AG08396 (cell line): Measurements from ENCODE around the gene GOLGA6L7.
A peak's percentile ranks its signal among the peaks of the same experiment; 100 is the strongest.
"Not testable (repeated sequence)": the region's sequence is repeated elsewhere in the genome, so short reads cannot be mapped to it uniquely, and the experiment has no call there.

Experiments used
- DNase-seq: peaks from one replicate; pipeline ENCODE4 v3.0.0; 2012; ENCODE audit warnings: low spot score, mixed read lengths

Gene GOLGA6L7

DNA sequence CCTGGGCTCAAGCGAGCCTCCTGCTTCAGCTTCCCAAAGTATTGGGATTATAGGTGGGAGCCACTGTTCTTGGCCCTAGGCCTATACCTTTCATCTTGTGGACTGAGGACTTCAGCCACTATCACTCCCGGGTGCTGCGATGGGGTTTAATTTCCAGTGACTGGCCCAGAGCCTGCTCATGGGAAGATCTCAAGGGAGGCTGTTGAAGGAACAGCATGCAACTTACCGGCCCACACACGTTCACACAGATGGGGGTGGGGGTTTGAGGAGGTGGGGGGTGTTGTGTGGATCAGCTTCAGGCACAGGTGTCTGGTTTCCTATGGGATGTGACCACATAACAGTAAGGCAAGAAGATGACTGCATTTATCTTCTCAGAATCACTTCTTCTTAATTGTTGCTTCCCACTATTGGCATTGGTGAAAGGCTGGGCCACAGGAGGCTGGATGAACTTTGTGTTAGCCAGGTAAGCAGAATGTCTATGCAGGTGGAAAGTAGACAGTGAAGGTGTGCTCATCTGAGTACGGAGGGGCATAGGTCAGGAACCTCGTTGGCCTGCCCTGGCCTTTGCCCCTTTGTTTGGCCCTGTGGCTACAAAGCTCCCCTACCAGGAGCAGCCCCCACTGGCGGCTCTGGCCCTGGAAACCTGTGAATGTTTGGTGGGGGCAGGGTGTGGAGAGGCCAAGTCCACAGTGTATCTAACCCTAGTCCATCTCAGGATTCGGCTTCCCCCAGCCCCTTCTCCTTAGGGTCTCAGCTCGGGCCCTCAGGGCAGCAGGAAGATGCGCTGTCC, 35.9 kb upstream of the GOLGA6L7 start:
- no peak for DNase-seq

DNA sequence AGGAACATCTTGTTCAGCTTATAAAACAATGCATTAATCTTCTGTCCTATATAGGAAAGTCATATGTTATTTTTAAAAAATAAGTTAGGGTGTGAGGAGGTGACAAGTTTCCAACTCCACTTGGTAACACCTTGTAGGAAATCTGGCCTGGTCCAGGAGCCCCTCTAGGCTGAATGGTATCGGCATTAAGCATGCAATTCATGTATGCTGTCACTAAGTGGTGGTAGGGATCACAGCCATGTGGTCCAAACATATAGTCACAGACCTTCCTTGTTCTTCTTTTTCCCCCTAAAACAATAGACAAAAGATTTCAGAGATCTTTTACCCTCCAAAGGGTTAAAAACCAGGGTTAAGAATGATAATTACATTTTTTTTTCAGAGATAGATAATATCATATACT, 33.2 kb upstream of the GOLGA6L7 start:
- DNase-seq = no peak

DNA sequence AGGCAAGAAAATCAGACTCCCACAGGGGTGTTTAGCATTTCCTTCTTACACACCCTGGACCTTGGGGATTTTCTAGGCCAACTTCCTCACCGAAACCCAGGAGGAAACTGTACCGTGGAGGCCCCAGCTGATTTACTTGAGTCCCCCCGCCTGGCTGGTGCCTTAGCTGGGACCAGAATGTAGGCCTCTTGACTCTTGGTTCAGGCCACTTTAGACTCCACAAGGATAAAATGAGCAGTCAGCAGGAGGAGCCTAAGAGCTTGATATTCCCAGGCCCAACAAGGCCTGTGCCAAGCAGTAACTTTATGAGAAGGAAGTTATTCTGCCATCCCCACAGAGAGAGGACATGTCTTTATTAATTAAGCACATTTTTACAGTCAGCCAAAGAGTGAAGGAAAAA, 32.7 kb upstream of the GOLGA6L7 start:
- DNase-seq = peak; percentile 45

DNA sequence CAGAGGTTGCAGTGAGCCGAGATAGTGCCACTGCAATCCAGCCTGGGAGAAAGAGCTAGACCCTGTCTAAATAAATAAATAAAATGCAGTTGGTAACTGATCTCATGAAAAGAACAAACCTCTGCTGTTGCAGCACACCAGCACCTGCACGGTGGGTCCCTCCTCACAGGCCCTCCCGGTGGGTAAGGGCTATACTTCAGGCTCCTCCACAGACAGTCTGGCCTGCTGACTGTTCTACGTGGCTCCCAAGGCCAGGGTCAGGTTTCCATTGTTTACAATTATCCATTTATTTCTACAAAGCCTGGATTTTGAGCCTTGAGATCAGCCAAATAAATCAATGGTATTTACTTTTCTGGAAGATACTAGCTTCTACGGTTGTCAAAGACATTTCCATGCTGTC, 32.2 kb upstream of the GOLGA6L7 start:
- no peak for DNase-seq

DNA sequence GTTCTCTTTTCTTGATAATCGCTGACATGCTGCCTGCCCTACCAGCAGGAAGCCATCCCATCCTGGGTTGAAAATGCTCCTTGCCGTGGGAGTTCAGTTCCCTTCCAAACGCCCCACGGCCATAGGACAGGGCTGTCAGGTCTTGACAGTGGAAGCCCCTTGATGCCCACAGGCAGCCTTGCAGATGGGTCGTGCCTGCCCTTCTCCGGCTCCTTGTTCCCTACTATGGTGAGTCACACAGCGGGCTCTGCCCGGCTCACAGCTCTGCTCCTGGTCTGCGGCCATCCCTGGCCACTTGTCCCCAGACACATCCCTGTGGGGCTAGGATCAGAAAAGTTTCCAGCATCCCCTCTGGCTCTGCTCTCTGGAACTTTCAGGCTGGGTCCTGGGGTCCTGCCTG, 31.1 kb upstream of the GOLGA6L7 start:
- DNase-seq = no peak

DNA sequence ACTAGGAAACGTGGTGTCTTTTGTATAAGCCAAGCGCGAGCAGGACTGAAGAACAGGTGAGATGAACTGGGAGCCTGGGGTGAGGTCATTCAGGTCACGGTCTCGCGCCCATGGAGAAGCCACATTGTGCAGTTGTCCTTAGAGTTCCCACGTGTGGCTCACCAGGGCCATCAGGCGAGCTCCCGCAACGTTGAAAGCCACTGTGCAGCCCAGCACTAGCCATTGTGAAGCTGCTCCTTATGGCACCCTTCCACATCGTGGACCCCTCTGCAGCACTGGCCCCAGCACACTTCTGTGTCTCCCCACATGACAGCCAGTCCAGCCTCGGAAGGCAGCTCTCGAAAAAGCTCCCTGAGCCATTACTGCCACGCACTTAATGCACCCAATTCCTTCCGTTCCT, 29.8 kb upstream of the GOLGA6L7 start:
- no peak for DNase-seq

DNA sequence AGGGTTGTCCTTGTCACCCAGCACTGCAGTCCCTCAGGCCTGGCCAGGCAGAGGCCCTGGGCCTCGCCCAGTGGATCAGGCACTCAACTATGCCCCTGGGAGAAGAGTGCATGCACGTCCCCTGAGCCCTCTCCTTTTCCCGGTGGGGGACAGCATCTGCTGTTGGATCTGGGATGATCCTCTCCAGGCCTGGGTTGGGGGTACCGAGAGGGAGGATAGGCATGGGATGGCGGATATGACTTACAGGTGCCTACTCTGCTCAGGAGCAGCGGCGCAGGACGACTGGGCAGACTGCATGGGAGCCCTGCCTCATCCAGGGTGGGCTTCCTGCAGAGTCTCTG, 28.4 kb upstream of the GOLGA6L7 start:
- DNase-seq = no peak

DNA sequence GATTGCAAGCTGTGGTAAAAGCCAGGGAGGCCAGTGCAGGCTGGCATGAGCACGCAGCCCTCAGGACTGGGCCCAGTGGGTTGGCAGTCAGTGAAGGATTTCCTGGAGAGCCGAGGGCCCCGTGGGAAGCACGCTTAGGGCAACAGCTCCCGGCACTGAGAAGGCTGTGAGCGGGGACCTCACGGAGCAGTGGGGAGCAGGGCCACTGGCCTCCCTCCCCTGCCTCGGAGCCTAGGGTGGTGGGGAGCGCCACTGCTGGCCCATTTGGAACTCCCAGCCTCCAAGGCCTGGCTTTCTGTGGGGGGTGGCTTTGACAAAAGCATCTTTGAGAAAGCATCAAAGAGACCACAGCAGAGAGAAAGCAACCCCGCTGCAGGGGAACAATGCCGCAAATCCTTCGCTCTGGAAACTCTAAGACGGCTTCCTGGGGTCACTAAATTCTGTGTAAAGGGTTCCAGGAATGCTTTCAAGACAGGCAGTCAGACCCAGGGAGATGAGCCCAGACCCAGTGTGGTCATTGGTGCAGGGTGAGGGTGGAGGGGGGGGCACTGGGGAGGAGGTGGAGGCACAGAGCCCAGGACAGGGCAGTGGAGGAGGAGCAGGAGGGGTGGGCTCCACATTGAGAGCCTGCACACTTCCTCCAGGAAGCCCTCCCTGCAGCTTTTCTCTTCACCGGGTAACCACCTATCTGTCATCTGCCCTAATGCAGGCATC, 27.8 kb upstream of the GOLGA6L7 start:
- DNase-seq = no peak

DNA sequence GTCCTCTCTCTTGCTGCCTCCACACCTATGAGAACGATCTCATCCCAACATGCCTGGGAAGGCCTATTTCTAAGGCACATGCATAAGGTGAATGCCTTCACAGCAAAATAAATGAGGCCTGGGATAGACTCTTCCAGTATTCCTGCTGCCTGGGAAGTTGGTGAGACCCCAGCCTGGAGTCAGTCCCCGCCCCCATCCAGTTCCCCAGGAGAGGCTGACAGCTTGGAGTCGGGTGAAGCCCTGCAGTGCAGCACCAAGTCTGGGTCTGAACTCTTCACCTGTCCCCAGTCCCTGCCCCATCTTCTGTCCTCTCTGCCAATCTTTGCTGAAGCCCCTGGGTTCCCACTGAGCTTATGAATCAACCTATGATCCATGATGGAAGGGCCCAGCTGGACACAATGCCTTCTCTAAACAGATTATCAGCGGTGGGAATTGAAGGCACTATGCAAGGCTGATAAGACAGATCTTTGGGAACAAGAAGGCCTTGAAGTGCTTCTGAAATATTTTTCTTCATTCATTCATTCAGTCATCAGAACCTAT, 27.1 kb upstream of the GOLGA6L7 start:
- DNase-seq = no peak

DNA sequence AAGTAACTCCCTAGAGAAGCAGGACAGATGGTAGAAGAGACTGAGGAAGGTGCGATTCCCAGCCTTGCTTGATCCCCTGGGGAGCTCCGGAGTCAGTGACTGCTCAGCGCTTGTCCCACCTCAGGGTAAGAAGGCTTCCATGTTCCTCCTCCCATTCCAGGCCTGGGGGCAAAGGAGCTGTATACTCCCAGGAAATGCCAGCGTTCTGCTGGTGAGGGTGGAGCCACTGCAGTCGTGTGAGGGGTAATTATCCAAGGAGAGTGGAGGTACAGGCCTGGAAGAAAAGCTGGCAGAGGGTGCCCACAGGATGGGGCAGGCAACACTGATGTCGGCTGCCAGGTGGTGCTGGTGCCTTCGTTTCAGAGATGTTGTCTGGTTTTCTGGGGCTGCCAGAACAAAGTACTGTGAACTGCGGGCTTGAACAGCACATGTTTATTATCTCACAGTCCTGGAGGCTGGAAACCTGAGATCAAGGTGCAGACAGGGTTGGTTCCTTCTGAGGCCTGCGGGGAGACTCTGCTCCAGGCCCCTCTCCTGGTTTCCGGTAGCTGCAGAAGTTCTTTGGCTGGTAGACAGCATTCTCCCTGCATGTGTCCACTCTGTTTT, 25.2 kb upstream of the GOLGA6L7 start:
- DNase-seq = no peak

DNA sequence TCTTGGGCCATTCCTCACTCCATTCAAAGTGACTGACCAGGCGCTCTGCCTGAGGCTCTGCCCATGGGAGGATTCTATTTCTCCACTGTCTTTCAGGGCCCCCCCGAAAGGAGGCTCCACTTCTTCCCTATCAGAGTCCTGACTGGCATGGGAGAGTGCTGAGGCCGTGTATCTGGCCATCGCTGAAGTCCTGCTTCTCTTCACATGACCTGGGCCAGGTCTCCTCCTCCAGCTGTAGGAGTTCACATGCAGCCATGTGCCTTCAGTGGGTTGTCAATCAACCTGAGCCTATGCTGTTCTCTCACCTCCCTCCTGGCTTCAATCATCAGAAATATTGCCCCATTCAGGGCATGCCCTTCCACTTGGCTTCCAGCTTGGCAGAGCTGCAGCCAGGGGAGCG, 24.6 kb upstream of the GOLGA6L7 start:
- DNase-seq = no peak

DNA sequence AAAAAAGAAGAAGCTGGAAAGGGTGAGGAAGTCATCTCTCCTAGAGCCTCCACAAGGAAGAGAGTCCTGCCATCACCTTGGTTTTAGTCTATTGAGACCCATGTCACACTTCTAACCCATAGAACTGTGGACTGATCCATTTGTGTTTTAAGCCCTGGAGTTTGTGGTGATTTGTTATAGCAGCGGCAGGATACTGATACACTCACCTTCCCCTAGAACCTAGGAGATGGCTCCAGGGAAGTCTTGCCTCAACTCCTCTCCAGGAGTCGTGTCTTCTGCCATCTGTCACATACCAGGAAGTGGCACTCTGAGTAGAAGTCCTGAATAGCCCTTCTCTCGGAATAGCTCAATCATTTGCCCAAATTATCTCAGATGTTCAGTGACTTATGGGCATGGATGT, 22.7 kb upstream of the GOLGA6L7 start:
- no peak for DNase-seq

DNA sequence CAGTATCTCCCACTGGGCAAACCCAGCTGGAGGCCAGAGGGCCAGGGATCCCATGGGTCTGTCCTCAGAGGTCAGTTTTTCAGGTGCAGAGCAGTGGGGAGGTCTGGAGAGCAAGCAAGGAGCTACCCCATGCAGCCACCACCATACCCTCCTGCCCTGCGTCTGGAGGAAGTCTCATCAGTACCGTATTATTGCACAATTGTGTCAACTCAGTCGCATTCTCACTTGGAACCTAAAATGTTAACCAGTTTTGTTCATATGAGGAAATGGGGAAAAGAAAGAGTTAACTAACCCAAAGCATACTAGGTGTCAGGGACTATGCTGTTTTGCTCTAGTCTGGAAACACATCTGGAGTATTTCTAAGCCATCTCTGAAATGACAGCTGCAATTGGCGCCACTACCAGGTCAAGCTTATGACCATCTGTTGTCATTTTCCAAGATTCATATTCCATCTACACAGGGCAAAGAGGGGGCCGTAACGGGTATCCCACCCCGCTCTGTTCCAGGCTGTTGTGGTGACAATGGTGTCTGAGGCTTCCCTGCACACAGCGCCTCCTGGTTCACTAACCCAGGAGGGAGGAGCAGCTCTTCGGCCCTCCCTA, 20.4 kb upstream of the GOLGA6L7 start:
- no peak for DNase-seq

DNA sequence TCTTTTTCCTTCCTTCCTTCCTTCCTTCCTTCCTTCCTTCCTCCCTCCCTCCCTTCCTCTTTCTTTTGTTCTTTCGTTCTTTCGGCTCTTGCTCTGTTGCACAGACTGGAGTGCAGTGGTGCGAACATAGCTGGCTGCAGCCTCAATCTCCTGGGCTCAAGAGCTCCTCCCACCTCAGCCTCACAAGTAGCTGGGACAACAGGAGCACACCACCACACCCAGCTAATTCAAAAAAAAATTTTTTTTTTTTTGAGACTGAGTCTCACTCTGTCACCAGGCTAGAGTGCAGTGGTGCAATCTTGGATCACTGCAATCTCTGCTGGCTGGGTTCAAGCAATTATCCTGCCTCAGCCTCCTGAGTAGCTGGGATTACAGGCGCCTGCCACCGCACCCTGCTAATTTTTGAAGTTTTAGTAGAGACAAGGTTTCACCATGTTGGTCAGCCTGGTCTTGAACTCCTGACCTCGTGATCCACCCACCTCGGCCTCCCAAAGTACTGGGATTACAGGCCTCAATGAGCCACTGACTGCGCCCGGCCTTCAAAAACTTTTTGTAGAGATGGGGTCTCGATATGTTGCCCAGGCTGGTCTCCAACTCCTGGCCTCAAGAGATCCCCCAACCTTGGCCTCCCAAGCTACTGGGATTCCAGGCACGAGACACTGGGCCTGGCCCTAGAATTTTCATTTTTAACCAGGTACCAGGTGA, 13.3 kb upstream of the GOLGA6L7 start:
- DNase-seq = not testable (repeated sequence)

DNA sequence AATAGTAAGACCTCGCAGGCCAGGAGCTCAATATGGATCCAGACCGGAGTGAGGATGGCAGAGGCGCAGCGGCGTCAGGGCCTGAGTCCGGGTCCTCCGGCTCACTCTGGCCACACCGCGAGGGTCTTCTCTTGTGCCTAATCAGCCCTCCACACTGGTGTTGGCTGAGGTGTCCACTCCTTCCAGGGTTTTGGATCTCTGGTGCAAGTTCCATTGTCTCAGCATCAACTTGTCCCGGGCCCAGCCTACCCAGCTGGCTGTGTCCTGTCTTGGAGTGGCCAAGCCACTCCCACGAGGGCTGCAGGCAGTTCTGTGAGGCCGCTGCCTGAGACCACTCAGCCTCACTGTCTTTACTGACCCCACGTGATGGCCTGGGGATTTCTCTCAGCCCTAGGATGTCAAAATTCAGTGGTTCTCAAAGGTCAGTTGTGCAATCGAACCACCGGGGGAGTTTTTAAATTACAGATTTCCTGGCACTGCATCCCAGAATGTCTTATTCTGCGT, 12.6 kb upstream of the GOLGA6L7 start:
- DNase-seq = no peak

DNA sequence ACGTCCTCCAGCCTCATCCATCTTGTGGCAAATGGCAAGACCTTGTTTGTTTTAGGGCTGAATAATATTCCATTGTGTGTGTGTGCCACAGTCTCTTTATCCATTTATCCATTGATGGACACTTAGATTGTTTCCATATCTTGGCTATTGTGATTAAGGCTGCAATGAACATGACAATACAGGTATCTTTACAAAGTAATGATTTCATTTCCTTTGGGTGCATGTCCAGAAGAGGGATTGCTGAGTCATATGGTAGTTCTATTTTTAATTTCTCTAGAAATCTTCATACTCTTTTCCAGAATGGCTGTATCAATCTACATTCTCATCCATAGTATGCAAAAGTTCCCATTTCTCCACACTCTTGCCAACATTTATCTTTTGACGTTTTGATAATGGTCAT, 6.1 kb upstream of the GOLGA6L7 start:
- DNase-seq = not testable (repeated sequence)

DNA sequence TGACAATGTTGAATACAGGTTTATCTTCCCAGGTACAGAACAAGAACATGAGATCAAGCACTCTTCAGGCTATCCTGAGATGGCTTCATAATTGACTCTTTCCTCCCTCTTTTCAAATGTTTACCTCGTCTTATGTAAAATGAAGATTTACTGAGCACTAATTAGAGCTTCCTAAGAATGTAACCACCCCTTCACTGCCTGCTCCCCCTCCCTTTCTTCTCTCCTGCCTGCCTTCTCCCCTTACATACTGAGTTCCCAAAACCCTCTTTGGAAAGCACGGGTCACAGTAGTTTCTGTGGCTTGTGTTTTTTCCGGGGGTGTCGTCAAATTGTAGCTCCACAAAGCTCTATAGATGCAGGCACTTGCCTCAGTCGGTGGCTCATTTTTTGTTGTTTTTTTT, 5.2 kb upstream of the GOLGA6L7 start:
- not testable (repeated sequence) for DNase-seq

DNA sequence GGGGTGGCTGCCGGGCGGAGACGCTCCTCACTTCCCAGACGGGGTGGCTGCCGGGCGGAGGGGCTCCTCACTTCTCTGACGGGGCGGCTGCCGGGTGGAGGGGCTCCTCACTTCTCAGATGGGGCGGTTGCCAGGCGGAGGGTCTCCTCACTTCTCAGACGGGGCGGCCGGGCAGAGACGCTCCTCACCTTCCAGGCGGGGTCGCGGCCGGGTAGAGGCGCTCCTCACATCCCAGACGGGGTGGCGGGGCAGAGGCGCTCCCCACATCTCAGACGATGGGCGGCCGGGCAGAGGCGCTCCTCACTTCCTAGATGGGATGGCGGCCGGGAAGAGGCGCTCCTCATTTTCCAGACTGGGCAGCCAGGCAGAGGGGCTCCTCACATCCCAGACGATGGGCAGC, 1.3 kb upstream of the GOLGA6L7 start:
- DNase-seq = not testable (repeated sequence)

DNA sequence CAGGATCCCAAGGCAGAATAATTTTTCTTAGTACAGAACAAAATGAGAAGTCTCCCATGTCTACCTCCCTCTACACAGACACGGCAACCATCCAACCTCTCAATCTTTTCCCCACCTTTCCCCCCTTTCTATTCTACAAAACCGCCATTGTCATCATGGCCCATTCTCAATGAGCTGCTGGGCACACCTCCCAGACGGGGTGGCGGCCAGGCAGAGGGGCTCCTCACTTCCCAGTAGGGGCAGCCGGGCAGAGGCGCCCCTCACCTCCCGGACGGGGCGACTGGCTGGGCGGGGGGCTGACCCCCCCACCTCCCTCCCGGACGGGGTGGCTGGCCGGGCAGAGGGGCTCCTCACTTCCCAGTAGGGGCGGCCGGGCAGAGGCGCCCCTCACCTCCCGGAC, 827 bp upstream of the GOLGA6L7 start:
- not testable (repeated sequence) for DNase-seq

DNA sequence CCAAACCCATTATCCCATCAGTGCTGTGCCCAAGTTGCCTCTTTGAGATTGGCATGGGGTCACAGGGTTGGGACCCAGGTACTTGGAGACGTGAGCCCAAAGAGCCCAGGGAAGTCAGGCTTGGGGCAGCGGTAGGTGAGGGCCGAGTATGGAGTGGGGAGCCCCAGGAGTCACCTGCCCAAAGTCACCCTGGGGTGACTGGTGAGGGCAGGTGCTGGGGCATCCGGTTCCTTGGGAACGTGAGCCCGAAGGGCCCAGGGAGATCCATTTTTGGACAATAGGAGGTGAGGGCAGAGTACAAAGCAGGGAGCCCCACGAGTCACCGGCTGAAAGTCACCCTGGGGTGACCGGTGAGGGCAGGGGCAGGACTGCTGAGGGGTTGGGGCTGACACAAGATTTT, 485 bp downstream of the GOLGA6L7 start:
- not testable (repeated sequence) for DNase-seq

DNA sequence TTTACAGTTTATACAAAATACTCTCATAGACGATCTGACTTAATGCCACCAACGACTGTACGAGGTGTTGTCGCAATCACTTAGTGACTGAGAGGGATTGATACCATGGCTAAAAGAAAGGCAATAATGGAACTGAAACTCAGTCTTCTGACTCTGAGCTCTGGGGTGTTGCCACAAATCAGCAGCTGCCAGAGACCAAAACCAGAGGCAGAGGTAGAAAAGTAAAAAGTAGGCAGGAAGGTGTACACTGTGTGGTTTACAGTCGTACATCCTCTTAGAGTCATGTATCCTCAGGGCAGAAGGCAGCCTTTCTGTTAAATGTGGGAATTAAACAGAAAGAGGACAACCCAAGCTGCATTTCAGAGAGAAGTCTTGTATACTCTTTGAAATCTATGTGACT, 1.2 kb downstream of the GOLGA6L7 start:
- not testable (repeated sequence) for DNase-seq

DNA sequence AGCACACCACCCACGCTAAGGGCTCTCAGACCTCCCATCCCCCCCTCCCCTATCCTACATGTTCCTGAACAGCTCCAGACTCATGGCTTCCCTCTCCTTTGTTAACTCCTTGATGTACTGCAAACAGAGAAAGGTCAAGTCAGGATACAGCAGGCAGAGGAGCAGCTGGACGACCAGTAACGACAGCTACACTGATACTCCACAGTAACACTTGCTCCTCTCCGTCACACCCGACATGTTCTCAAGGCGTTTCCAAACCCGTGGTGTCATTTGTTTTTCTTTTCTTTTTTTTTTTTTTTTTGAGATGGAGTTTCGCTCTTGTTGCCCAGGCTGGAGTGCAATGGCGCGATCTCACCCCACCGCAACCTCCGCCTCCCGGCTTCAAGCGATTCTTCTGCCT, 4.3 kb downstream of the GOLGA6L7 start:
- DNase-seq = not testable (repeated sequence)
